Hepatocyte (in vitro differentiated cells): ENCODE data around the gene EEF1AKMT2. TPM values are rescaled to one million over a fixed set of nuclear protein-coding genes. Genes with fewer than 3 reads are reported as not detected.
A peak's percentile ranks its signal among the peaks of the same experiment; 100 is the strongest.

Source experiments
- DNase-seq: peaks from one replicate; pipeline ENCODE4 v3.0.0-alpha.2; 2016; ENCODE audit warnings: low spot score
- H2AFZ ChIP-seq: fragments of 200-600 bp; sonication (generic); 2 replicates; pipeline ENCODE4 v1.6.0; 2016; ENCODE audit warnings: antibody characterized with exemption, mild to moderate bottlenecking
- H3K27ac ChIP-seq: fragments of 200-600 bp; sonication (generic); 2 replicates; pipeline ENCODE4 v1.5.1; 2016; ENCODE audit warnings: mild to moderate bottlenecking
- H3K27me3 ChIP-seq: fragments of 200-600 bp; sonication (generic); 2 replicates; pipeline ENCODE4 v1.6.1; 2016
- H3K36me3 ChIP-seq: fragments of 200-600 bp; sonication (generic); replicated peaks from 2 replicates; pipeline ENCODE4 v1.5.1; 2016; ENCODE audit warnings: low read depth; ENCODE audit not compliant: insufficient read depth
- H3K4me1 ChIP-seq: fragments of 200-600 bp; sonication (generic); 2 replicates; pipeline ENCODE4 v1.5.1; 2016; ENCODE audit warnings: mild to moderate bottlenecking, moderate library complexity; ENCODE audit not compliant: insufficient read depth
- H3K4me2 ChIP-seq: fragments of 200-600 bp; sonication (generic); 2 replicates; pipeline ENCODE4 v1.6.0; 2016
- H3K4me3 ChIP-seq: fragments of 200-600 bp; sonication (generic); 2 replicates; pipeline ENCODE4 v1.5.1; 2016; ENCODE audit warnings: mild to moderate bottlenecking
- H3K79me2 ChIP-seq: fragments of 200-600 bp; sonication (generic); 2 replicates; pipeline ENCODE4 v1.6.0; 2017; ENCODE audit warnings: mild to moderate bottlenecking
- H3K9me2 ChIP-seq: fragments of 200-600 bp; sonication (generic); replicated peaks from 2 replicates; pipeline ENCODE4 v1.6.0; 2017; ENCODE audit warnings: mild to moderate bottlenecking; ENCODE audit not compliant: insufficient read depth
- H3K9me3 ChIP-seq: fragments of 200-600 bp; sonication (generic); 2 replicates; pipeline ENCODE4 v1.5.1; 2016; ENCODE audit warnings: low read depth, mild to moderate bottlenecking
- H4K20me1 ChIP-seq: fragments of 200-600 bp; sonication (generic); 2 replicates; pipeline ENCODE4 v1.6.0; 2016; ENCODE audit warnings: mild to moderate bottlenecking; ENCODE audit not compliant: insufficient read depth, poor library complexity, severe bottlenecking
- EZH2 ChIP-seq: fragments of 200-600 bp; sonication (generic); IDR thresholded peaks from 2 replicates; pipeline ENCODE4 v1.6.1; 2016; ENCODE audit warnings: antibody characterized with exemption, mild to moderate bottlenecking, borderline replicate concordance
- EZH2phosphoT487 ChIP-seq: fragments of 200-600 bp; sonication (generic); IDR thresholded peaks from one replicate; pipeline ENCODE4 v1.6.1; 2018; ENCODE audit warnings: antibody characterized with exemption, mild to moderate bottlenecking, low read depth, moderate library complexity; ENCODE audit not compliant: unreplicated experiment, severe bottlenecking
- WGBS: methylation state at CpG from one replicate; pipeline ENCODE4 v1.1.6; 2016; ENCODE audit warnings: low lambda C conversion rate; ENCODE audit errors: missing lambda C conversion rate; 5-methylcytosine and 5-hydroxymethylcytosine counted together
- polyA plus RNA-seq: library from polyadenylated mRNA; unstranded; fragments of >200 nt; fragmentation: Nextera tagmentation; extraction: Ambion mirVana; gene quantifications from 2 replicates; pipeline ENCODE4 v1.2.1, GENCODE V29; 2016
- total RNA-seq: library from RNA; depleted of rRNA; stranded (reverse); fragments of >200 nt; gene quantifications from 2 replicates; pipeline ENCODE4 v1.2.3, GENCODE V29; 2014
- TF ChIP-seq, protein P1 (sequence below): fragments of 200-600 bp; sonication (generic); IDR thresholded peaks from 2 replicates; pipeline ENCODE4 v1.5.1; 2016; ENCODE audit warnings: antibody characterized with exemption, mild to moderate bottlenecking; ENCODE audit not compliant: poor library complexity

Gene EEF1AKMT2
- total and polyA plus RNA-seq, 2 experiments from 2014 or later = 9.8 to 10.5 TPM

DNA sequence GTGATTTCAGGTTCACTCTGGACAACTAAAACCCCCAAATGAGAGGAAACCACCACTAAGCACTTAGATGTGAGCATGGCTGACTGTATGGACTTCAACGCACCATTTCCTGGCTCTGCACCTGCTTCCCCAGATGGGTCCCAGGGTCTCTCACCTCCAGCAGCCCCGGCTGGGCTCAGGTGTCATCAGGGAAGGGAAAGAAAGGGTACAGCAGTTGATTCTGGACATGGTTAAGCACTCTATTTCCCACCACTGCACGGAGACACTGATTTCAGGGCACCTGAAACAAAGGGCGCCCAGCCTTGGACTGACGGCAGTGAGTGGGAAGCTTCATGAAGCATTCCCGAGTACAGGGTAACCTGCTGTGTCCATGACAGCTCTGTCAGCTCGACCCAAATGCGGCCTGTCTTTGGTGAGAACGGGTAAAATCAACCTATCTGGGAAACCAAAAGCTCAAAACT lies 66.5 kb downstream of the EEF1AKMT2 start:
- Histone ChIP-seq H3K27ac (no peak overlapping the region), H3K27me3 (no peaks in the 10 kb centered on the region), H3K79me2 (peaks cover 86% of the 10 kb centered on the region), H3K9me2 (no peaks in the 10 kb centered on the region), H3K4me1 (peaks cover 37% of the 10 kb centered on the region), H2AFZ (no peak overlapping the region), H3K9me3 (no peaks in the 10 kb centered on the region), H3K36me3 (no peaks in the 10 kb centered on the region), H4K20me1 (peaks cover 4% of the 10 kb centered on the region), H3K4me2 (no peak overlapping the region), H3K4me3 (no peak overlapping the region)
- no peak for DNase-seq
- TF ChIP-seq, protein P1, sequence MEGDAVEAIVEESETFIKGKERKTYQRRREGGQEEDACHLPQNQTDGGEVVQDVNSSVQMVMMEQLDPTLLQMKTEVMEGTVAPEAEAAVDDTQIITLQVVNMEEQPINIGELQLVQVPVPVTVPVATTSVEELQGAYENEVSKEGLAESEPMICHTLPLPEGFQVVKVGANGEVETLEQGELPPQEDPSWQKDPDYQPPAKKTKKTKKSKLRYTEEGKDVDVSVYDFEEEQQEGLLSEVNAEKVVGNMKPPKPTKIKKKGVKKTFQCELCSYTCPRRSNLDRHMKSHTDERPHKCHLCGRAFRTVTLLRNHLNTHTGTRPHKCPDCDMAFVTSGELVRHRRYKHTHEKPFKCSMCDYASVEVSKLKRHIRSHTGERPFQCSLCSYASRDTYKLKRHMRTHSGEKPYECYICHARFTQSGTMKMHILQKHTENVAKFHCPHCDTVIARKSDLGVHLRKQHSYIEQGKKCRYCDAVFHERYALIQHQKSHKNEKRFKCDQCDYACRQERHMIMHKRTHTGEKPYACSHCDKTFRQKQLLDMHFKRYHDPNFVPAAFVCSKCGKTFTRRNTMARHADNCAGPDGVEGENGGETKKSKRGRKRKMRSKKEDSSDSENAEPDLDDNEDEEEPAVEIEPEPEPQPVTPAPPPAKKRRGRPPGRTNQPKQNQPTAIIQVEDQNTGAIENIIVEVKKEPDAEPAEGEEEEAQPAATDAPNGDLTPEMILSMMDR = no peak
- TF ChIP-seq EZH2 (no peak), EZH2phosphoT487 (no peak)
- WGBS = 93% methylated on average over 9 of the region's 9 CpGs

DNA sequence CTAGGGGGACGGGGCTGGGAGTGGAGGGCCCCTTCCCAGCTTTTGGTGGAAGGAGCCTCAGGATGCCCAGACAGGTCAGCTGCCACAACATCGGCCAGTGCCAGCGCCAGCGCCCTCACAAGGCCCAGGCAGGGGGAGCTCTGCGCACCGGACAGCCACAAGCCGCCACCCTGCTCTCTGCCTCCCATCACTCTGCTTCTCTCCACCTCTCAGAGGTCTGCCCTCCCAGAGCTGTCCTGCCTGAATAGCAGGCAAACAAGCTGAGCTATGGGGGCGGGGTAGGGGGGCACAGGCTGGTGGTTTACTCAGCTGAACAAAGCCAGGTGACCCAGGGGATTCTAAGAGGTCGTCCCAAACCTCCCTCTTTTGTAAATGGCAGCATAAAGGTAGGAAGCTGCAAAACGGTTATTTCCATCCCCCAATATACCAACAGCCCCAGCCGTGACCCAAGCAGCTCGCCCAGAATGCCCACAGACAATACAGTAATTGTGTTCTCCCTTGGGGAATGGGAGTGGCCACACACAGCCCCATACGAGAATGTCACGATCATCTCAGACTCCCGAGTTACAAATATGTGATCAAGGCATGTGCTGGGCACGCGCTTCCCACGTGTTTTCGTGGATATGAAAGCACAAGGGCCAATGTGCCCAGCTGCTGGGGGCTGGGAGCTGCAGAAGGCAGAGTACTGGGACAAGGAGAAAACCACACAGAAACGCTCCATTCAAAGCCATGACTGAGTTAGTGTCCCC lies 67.2 kb downstream of the EEF1AKMT2 start:
- Histone ChIP-seq H3K9me3 (no peaks in the 10 kb centered on the region), H3K4me1 (peaks cover 36% of the 10 kb centered on the region), H4K20me1 (peaks cover 4% of the 10 kb centered on the region), H2AFZ (no peak overlapping the region), H3K9me2 (no peaks in the 10 kb centered on the region), H3K36me3 (no peaks in the 10 kb centered on the region), H3K4me2 (no peak overlapping the region), H3K79me2 (peaks cover 86% of the 10 kb centered on the region), H3K4me3 (no peak overlapping the region), H3K27me3 (no peaks in the 10 kb centered on the region), H3K27ac (peak overlapping the region; percentile 72)
- DNase-seq = no peak
- WGBS = 79% methylated on average over 20 of the region's 20 CpGs
- TF ChIP-seq, protein P1 = no peak
- TF ChIP-seq EZH2phosphoT487 (no peak), EZH2 (no peak)

DNA sequence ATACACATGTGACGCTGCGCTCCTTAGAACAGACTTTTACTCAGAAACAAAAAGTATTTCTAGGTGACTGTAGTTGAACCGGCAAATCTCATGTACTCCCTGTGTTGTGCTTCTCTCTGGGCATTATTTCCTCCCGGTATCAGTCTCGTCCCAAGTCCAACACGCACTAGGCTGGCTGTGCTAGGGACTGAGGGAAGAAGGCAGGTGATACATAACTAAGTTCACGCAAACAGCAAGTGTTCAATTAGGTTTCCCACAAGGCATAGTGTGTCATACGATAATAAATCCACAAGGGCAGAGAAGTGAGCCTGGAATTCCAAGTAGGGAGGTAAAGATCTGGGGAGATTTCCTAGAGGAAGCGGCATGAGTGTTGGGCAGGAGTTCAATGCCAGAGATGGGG lies 67.9 kb downstream of the EEF1AKMT2 start:
- Histone ChIP-seq H3K27me3 (no peaks in the 10 kb centered on the region), H3K4me3 (no peak overlapping the region), H4K20me1 (peaks cover 7% of the 10 kb centered on the region), H3K9me2 (no peaks in the 10 kb centered on the region), H3K79me2 (peaks cover 88% of the 10 kb centered on the region), H3K9me3 (no peaks in the 10 kb centered on the region), H3K27ac (peak overlapping the region; percentile 72), H2AFZ (no peak overlapping the region), H3K36me3 (no peaks in the 10 kb centered on the region), H3K4me2 (no peak overlapping the region), H3K4me1 (peaks cover 30% of the 10 kb centered on the region)
- no peak for DNase-seq
- TF ChIP-seq, protein P1 = no peak
- TF ChIP-seq EZH2phosphoT487 = no peak
- TF ChIP-seq EZH2 = no peak
- WGBS = 82% methylated on average over 9 of the region's 9 CpGs
